PC-3 (cell line): ENCODE measurements around the gene URB1. TPM values are rescaled to one million over a fixed set of nuclear protein-coding genes. Genes with fewer than 3 reads are reported as not detected.

Experiments used
- ATAC-seq: fragments of 200-7000 bp; cut with Tn5 transposase; 2 replicates; pipeline ENCODE4 v1.9.1; 2020; ENCODE audit warnings: mild to moderate bottlenecking, moderate library complexity
- BruUV-seq: library from RNA; stranded (reverse); fragments of 400-500 nt; replicated peaks from 2 replicates; lab custom pipeline; 2021; lab: Mats Ljungman, UMichigan
- CTCF ChIA-PET: fragments of 300-600 bp; sonication (Branson Sonifier 250); formaldehyde crosslinking; loops from one replicate; lab custom pipeline; 2022; ENCODE audit warnings: antibody characterized with exemption; lab: Charles Lee
- POLR2A ChIA-PET: fragments of 300-600 bp; sonication (Branson Sonifier 250); formaldehyde crosslinking; loops from one replicate; lab custom pipeline; 2022; ENCODE audit warnings: antibody characterized with exemption; ENCODE audit not compliant: unreplicated experiment; lab: Charles Lee
- DNase-seq: peaks from one replicate; pipeline ENCODE4 v3.0.0-alpha.2; 2015
- H2AFZ ChIP-seq: fragments of 300-600 bp; sonication (generic); 2 replicates; pipeline ENCODE4 v1.6.0; 2016; ENCODE audit warnings: antibody characterized with exemption, low read length
- H3F3A ChIP-seq: fragments of 300-600 bp; sonication (generic); one replicate; pipeline ENCODE4 v1.6.0; 2017; ENCODE audit warnings: antibody characterized with exemption, low read length, control low read depth, mild to moderate bottlenecking; ENCODE audit not compliant: unreplicated experiment
- H3K27ac ChIP-seq: fragments of 300-600 bp; sonication (generic); 2 replicates; pipeline ENCODE4 v1.5.1; 2016; ENCODE audit warnings: mild to moderate bottlenecking, low read length
- H3K27me3 ChIP-seq: fragments of 300-600 bp; sonication (generic); 2 replicates; pipeline ENCODE4 v1.6.1; 2016; ENCODE audit warnings: low read length, mixed read lengths
- H3K36me3 ChIP-seq: fragments of 300-600 bp; sonication (generic); 2 replicates; pipeline ENCODE4 v1.6.1; 2016; ENCODE audit warnings: low read depth, mixed run types, low read length, mixed read lengths
- H3K4me1 ChIP-seq: fragments of 300-600 bp; sonication (generic); 2 replicates; pipeline ENCODE4 v1.5.1; 2016; ENCODE audit warnings: low read length; ENCODE audit not compliant: insufficient read depth
- H3K4me2 ChIP-seq: fragments of 300-600 bp; sonication (generic); 2 replicates; pipeline ENCODE4 v1.6.0; 2016; ENCODE audit warnings: low read length
- H3K4me3 ChIP-seq: fragments of 300-600 bp; sonication (generic); 2 replicates; pipeline ENCODE4 v1.5.1; 2016; ENCODE audit warnings: mild to moderate bottlenecking, low read length, mixed read lengths
- H3K79me2 ChIP-seq: fragments of 300-600 bp; sonication (generic); 2 replicates; pipeline ENCODE4 v1.6.1; 2017; ENCODE audit warnings: low read length, mixed read lengths
- H3K9ac ChIP-seq: fragments of 300-600 bp; sonication (generic); 2 replicates; pipeline ENCODE4 v1.6.0; 2016; ENCODE audit warnings: mild to moderate bottlenecking, low read length
- H3K9me2 ChIP-seq: fragments of 300-600 bp; sonication (generic); replicated peaks from 2 replicates; pipeline ENCODE4 v1.6.1; 2016; ENCODE audit warnings: mixed run types, low read length, mixed read lengths
- H3K9me3 ChIP-seq: fragments of 300-600 bp; sonication (generic); 2 replicates; pipeline ENCODE4 v1.6.1; 2016; ENCODE audit warnings: low read length, mixed read lengths
- H4K20me1 ChIP-seq: fragments of 300-600 bp; sonication (generic); 2 replicates; pipeline ENCODE4 v1.6.1; 2016; ENCODE audit warnings: low read length, mixed read lengths
- EZH2 ChIP-seq: fragments of 300-600 bp; sonication (generic); IDR thresholded peaks from one replicate; pipeline ENCODE4 v1.6.1; 2017; ENCODE audit warnings: antibody characterized with exemption, mild to moderate bottlenecking, low read length; ENCODE audit not compliant: unreplicated experiment
- EZH2phosphoT487 ChIP-seq: fragments of 300-600 bp; sonication (generic); IDR thresholded peaks from 2 replicates; pipeline ENCODE4 v1.6.1; 2018; ENCODE audit warnings: mild to moderate bottlenecking, antibody characterized with exemption, low read length, borderline replicate concordance
- intact Hi-C: fragments of 100-400 bp; cut with micrococcal nuclease; formaldehyde crosslinking; loops from 2 replicates; pipeline ENCODE4 v1.9.0; 2023
- total RNA-seq: library from RNA; depleted of rRNA; stranded (reverse); fragments of >200 nt; gene quantifications from 2 replicates; pipeline ENCODE4 v1.2.3, GENCODE V29; 2014
- TF ChIP-seq, protein P1 (sequence below): fragments of 300-600 bp; sonication (generic); conservative IDR thresholded peaks from 2 replicates; pipeline ENCODE4 v1.5.1; 2017; ENCODE audit warnings: antibody characterized with exemption, low read depth, mild to moderate bottlenecking, low read length

The URB1 gene
- total RNA-seq, 1 experiment from 2014 or later: 27.8 TPM

DNA sequence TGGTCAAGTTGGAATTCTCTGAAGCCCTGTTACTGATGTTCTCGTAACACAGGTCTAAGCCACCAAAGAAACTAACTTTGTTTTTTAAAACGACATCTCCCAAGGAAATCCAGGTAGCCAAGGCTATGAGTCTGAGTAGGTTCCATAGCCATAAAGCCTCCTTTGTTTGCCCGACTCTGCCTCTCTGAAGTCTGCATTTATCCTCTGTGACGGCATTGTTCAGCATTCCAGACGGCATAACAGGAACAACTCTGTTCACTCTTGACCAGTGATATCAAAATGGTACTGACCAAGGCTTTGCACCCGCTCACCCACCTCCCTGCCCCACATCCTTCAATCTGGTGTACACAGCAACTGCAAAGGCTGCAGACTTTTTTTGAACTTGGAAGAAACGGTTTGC, 14.8 kb downstream of the URB1 start:
- POLR2A ChIA-PET: no interaction called here
- no TSS peak for BruUV-seq
- Histone ChIP-seq H3K27ac (no peak overlapping the region), H3K79me2 (peaks cover 57% of the 10 kb centered on the region), H3K9ac (no peak overlapping the region), H3K27me3 (no peaks in the 10 kb centered on the region), H3K4me2 (no peak overlapping the region), H3K9me3 (no peaks in the 10 kb centered on the region), H4K20me1 (0 out of 2 replicates have a peak, but pooled peaks cover 11% of the 10 kb centered on the region), H3K4me1 (peaks cover 19% of the 10 kb centered on the region), H3K36me3 (peaks cover 64% of the 10 kb centered on the region), H3K4me3 (no peak overlapping the region), H2AFZ (no peak overlapping the region), H3F3A (no peaks in the 10 kb centered on the region), H3K9me2 (no peaks in the 10 kb centered on the region)
- no peak for ATAC-seq
- CTCF ChIA-PET: no interaction called here
- TF ChIP-seq EZH2phosphoT487: no peak
- TF ChIP-seq, protein P1, sequence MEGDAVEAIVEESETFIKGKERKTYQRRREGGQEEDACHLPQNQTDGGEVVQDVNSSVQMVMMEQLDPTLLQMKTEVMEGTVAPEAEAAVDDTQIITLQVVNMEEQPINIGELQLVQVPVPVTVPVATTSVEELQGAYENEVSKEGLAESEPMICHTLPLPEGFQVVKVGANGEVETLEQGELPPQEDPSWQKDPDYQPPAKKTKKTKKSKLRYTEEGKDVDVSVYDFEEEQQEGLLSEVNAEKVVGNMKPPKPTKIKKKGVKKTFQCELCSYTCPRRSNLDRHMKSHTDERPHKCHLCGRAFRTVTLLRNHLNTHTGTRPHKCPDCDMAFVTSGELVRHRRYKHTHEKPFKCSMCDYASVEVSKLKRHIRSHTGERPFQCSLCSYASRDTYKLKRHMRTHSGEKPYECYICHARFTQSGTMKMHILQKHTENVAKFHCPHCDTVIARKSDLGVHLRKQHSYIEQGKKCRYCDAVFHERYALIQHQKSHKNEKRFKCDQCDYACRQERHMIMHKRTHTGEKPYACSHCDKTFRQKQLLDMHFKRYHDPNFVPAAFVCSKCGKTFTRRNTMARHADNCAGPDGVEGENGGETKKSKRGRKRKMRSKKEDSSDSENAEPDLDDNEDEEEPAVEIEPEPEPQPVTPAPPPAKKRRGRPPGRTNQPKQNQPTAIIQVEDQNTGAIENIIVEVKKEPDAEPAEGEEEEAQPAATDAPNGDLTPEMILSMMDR: no peak
- no peak for TF ChIP-seq EZH2
- DNase-seq: no peak
- intact Hi-C loops: no loop called here

DNA sequence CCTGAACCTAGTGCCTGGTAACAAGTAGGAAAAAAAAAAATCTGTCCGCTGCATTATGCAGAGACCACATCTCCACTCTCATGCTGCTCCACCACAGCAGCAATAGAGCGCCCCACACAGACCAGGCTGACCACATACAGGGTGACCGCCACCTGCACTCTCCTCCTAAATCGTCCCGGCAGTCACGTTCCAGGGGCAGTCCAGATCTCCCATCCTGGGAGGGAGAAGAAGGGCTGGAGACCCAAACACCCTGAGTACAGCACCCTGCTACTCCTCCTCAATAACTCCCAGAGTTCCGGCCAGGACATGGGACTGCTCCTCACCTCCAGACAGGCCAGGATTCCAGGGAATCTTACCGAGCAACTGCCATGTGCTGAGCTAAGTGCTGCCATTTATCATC, 15.3 kb downstream of the URB1 start:
- Histone ChIP-seq H3F3A (no peaks in the 10 kb centered on the region), H2AFZ (no peak overlapping the region), H3K9ac (no peak overlapping the region), H3K27ac (no peak overlapping the region), H3K4me1 (peaks cover 19% of the 10 kb centered on the region), H3K9me2 (no peaks in the 10 kb centered on the region), H3K27me3 (no peaks in the 10 kb centered on the region), H3K4me2 (no peak overlapping the region), H3K9me3 (no peaks in the 10 kb centered on the region), H4K20me1 (0 out of 2 replicates have a peak, but pooled peaks cover 11% of the 10 kb centered on the region), H3K4me3 (no peak overlapping the region), H3K36me3 (peaks cover 65% of the 10 kb centered on the region), H3K79me2 (peaks cover 57% of the 10 kb centered on the region)
- intact Hi-C loops: no loop called here
- no peak for ATAC-seq
- no peak for DNase-seq
- ChIA-PET POLR2A (no interaction called here), CTCF (no interaction called here)
- no TSS peak for BruUV-seq
- TF ChIP-seq, protein P1: no peak
- TF ChIP-seq EZH2phosphoT487 (no peak), EZH2 (no peak)

DNA sequence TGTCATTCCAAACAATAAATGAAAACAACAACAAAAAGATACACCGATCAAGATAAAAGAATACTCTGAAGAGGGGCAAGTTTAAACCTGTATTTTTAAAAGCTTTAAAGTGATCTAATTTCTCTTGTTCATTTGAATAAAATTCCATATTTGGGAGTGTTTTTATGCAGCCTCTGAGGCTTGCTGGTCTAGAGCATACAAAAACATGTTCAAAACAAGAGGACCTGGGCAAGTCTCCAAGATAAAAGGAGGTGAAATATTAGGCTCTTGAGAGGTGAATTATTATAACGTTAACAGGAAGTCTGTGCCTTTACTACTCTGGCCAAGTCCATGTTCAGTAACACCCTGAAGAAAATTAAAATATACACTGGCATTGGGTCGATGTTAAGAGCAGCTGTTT, 20.1 kb downstream of the URB1 start:
- H3K4me3 ChIP-seq: no peak overlapping the region
- ChIA-PET CTCF (interaction anchor here (0.6 to 2.1 kb wide), 3 partner anchors 25 to 229 kb away, joined by 3 to 14 read pairs (median 7); no protein-coding TSS in a partner anchor), POLR2A (no interaction called here)
- ATAC-seq: peak; percentile 13
- intact Hi-C loops: loop anchor here (1.0 kb wide), 1 partner anchor 10 kb away; no protein-coding TSS in a partner anchor
- H3K9me3 ChIP-seq: no peaks in the 10 kb centered on the region
- H2AFZ ChIP-seq: no peak overlapping the region
- H3K9me2 ChIP-seq: no peaks in the 10 kb centered on the region
- H3K27ac ChIP-seq: peak overlapping the region; percentile 83
- peak overlapping the region; percentile 54 for H3K9ac ChIP-seq
- H3F3A ChIP-seq: no peaks in the 10 kb centered on the region
- peaks cover 20% of the 10 kb centered on the region for H3K4me1 ChIP-seq
- H4K20me1 ChIP-seq: no peaks in the 10 kb centered on the region
- DNase-seq: no peak
- H3K36me3 ChIP-seq: peaks cover 59% of the 10 kb centered on the region
- no peaks in the 10 kb centered on the region for H3K27me3 ChIP-seq
- no peak for TF ChIP-seq EZH2phosphoT487
- TF ChIP-seq EZH2: no peak
- TF ChIP-seq, protein P1: no peak
- no TSS peak for BruUV-seq
- H3K79me2 ChIP-seq: peaks cover 27% of the 10 kb centered on the region
- peak overlapping the region; percentile 3; the same call in 1 of the 2 replicates for H3K4me2 ChIP-seq
